Occipital lobe (tissue), 2 donors: Measurements from ENCODE around the gene CROCC2. TPM values are rescaled to one million over a fixed set of nuclear protein-coding genes. Genes with fewer than 3 reads are reported as not detected.
"Not testable (repeated sequence)": the region's sequence is repeated elsewhere in the genome, so short reads cannot be mapped to it uniquely, and the experiment has no call there.

Experiments
- DNase-seq: peaks from one replicate; lab custom pipeline; 2025; lab: John Stamatoyannopoulos, UW
- total RNA-seq: library from RNA; depleted of rRNA; stranded (reverse); fragments of >200 nt; gene quantifications from one replicate; pipeline ENCODE4 v1.2.3, GENCODE V29; 2014

The CROCC2 gene
- total RNA-seq, 1 donor from 2014 or later: under 0.01 TPM

GRCh38 chr2:240964704-240965295 is 58.7 kb downstream of the CROCC2 start:
- DNase-seq: no peak

GRCh38 chr2:240965296-240965904 is 59.3 kb downstream of the CROCC2 start:
- no peak for DNase-seq

- no peak for DNase-seq
Observed at GRCh38 chr2:240965905-240966456, 59.8 kb downstream of the CROCC2 start.

- no peak for DNase-seq
Observed at GRCh38 chr2:240966457-240966905, 60.3 kb downstream of the CROCC2 start.

- DNase-seq: no peak
Observed at GRCh38 chr2:240966906-240967680, 61.0 kb downstream of the CROCC2 start.

GRCh38 chr2:240967681-240968621 is 61.8 kb downstream of the CROCC2 start:
- no peak for DNase-seq

- no peak for DNase-seq
Observed at GRCh38 chr2:240968731-240969624, 62.8 kb downstream of the CROCC2 start.

GRCh38 chr2:240970104-240970503 is 64.0 kb downstream of the CROCC2 start:
- no peak for DNase-seq

GRCh38 chr2:240970816-240971215 is 64.7 kb downstream of the CROCC2 start:
- DNase-seq: no peak

- no peak for DNase-seq
Observed at GRCh38 chr2:240972201-240972600, 66.1 kb downstream of the CROCC2 start.

GRCh38 chr2:240972636-240973521 is 66.7 kb downstream of the CROCC2 start:
- DNase-seq: no peak

- no peak for DNase-seq
Observed at GRCh38 chr2:240974771-240975572, 68.8 kb downstream of the CROCC2 start.

GRCh38 chr2:240975903-240976302 is 69.8 kb downstream of the CROCC2 start:
- not testable (repeated sequence) for DNase-seq

- no peak for DNase-seq
Observed at GRCh38 chr2:240981280-240981679, 75.1 kb downstream of the CROCC2 start.

GRCh38 chr2:240981871-240982800 is 76.0 kb downstream of the CROCC2 start:
- DNase-seq: no peak

GRCh38 chr2:240982821-240983281 is 76.7 kb downstream of the CROCC2 start:
- no peak for DNase-seq
